ENCODE results near the gene ST14. TPM values are rescaled to one million over a fixed set of nuclear protein-coding genes. Genes with fewer than 3 reads are reported as not detected.

ST14 gene
- total and polyA plus RNA-seq, 2 donors: 13.7 to 28.6 TPM

DNA sequence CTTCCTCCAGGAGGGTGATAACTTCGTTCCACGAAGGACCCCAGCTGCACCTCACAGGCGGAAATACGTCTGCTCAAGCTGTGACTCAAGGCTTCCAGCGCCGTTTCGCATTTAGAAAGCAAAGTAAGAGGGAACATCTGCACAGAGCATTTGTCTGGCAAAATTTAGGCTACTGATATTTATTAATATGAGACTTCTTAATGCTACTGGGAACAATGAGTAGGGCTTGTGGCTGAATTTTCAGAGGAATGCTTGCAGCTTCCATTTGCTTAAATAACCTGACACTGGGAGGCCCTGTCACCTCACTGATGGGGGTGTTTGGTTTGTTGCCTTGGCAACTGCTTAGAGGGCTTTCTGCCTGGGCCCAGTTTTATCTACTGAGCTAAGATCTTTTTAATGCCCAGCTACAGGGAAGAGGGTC lies 14.7 kb upstream of the ST14 start:
- Histone ChIP-seq H3K4me3 (ENCODE audit: low read length in 2 of 2) (no peak overlapping the region), H3K4me1 (ENCODE audit: control insufficient read depth in 2 of 2, insufficient read depth in 2 of 2, low read length in 2 of 2) (peaks cover 0 to 9% of the 10 kb centered on the region in 2 donors), H3K9me3 (ENCODE audit: control insufficient read depth in 2 of 2, insufficient read depth in 1 of 2, low read length in 1 of 2) (no peaks in the 10 kb centered on the region), H3K36me3 (ENCODE audit: control insufficient read depth in 2 of 2, insufficient read depth in 2 of 2, low read length in 1 of 2) (peaks cover 14 to 16% of the 10 kb centered on the region in 2 donors), H3K27me3 (ENCODE audit: control insufficient read depth in 2 of 2, insufficient read depth in 1 of 2, low read length in 1 of 2) (no peaks in the 10 kb centered on the region), H3K27ac (ENCODE audit: low read depth in 1 of 2, low read length in 1 of 2) (no peak overlapping the region)
- 97% methylated on average over 7 of the region's 7 CpGs for WGBS
- no peak for DNase-seq (ENCODE audit: low read depth in 6 of 9, low spot score in 9 of 9)

DNA sequence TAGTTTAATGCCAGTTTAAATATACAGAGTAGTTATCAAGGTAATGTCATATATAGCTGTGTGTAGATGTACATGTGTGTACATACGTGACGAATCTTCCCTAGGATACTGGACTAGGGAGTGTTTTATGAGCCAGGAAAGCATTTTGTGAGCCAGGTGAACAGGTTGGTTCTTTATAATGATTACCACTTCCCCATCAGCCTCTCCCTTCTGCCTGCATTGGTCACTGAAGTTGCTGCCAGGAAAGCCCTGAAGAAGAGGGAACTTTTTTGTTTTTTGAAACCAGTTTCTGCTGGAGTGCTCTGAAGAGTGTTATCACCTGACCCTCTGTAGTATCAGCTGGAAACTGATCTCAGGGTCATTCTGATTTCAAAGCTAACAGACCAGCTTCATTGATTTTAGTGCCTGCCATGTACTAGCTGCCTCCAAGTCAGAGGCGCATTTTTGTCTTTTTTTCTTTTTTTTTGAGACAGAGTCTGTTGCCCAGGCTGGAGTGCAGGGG lies 14.2 kb upstream of the ST14 start:
- no peak overlapping the region for H3K4me3 ChIP-seq (ENCODE audit: low read length in 2 of 2)
- peaks cover 0 to 9% of the 10 kb centered on the region in 2 donors for H3K4me1 ChIP-seq (ENCODE audit: control insufficient read depth in 2 of 2, insufficient read depth in 2 of 2, low read length in 2 of 2)
- no peak overlapping the region for H3K27ac ChIP-seq (ENCODE audit: low read depth in 1 of 2, low read length in 1 of 2)
- DNase-seq (ENCODE audit: low read depth in 6 of 9, low spot score in 9 of 9): no peak
- 98% methylated on average over 3 of the region's 3 CpGs for WGBS
- H3K27me3 ChIP-seq (ENCODE audit: control insufficient read depth in 2 of 2, insufficient read depth in 1 of 2, low read length in 1 of 2): no peaks in the 10 kb centered on the region
- H3K36me3 ChIP-seq (ENCODE audit: control insufficient read depth in 2 of 2, insufficient read depth in 2 of 2, low read length in 1 of 2): peaks cover 14 to 16% of the 10 kb centered on the region in 2 donors
- H3K9me3 ChIP-seq (ENCODE audit: control insufficient read depth in 2 of 2, insufficient read depth in 1 of 2, low read length in 1 of 2): no peaks in the 10 kb centered on the region

DNA sequence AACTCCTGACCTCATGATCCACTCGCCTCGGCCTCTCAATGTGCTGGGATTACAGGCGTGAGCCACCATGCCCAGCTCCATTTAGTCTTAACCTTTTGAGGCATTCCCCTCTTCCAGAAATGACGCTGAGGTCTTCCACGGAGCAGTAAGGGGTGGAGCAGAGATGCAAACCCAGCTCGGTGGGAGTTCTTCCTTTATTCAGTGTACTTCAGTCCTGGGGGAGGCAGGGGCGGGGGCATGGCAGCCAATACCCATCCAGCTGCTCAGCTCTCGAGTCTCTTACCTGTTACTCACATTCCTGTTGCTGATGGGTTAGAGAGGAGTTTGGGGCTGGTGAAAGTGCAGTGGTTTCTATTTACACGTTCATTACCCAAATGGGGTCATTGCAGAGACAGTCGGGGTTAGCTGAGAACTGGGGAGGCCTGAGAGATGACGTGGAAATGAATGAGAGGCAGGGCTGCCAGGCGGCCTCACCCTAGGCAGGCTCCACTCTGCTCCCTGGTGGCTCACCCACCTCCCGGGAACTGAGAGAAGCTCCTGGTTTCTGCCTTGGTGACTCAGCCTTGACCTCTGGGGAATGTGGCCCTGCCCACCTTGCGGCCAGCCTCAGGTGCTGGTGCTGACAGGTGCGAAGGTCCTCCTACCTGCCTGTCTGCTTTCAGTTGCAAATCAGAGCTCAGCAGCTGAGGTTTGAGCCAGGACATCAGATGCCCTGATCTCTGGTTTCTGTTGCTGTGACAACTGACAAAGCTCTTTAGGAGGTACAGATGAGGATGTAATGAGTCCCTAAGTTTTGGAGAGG lies 13.4 kb upstream of the ST14 start:
- Histone ChIP-seq H3K27ac (ENCODE audit: low read depth in 1 of 2, low read length in 1 of 2) (no peak overlapping the region), H3K4me3 (ENCODE audit: low read length in 2 of 2) (no peak overlapping the region), H3K27me3 (ENCODE audit: control insufficient read depth in 2 of 2, insufficient read depth in 1 of 2, low read length in 1 of 2) (no peaks in the 10 kb centered on the region), H3K9me3 (ENCODE audit: control insufficient read depth in 2 of 2, insufficient read depth in 1 of 2, low read length in 1 of 2) (no peaks in the 10 kb centered on the region), H3K36me3 (ENCODE audit: control insufficient read depth in 2 of 2, insufficient read depth in 2 of 2, low read length in 1 of 2) (peaks cover 14 to 16% of the 10 kb centered on the region in 2 donors), H3K4me1 (ENCODE audit: control insufficient read depth in 2 of 2, insufficient read depth in 2 of 2, low read length in 2 of 2) (peaks cover 0 to 12% of the 10 kb centered on the region in 2 donors)
- WGBS: 93% methylated on average over 15 of the region's 15 CpGs
- DNase-seq (ENCODE audit: low read depth in 6 of 9, low spot score in 9 of 9): no peak

DNA sequence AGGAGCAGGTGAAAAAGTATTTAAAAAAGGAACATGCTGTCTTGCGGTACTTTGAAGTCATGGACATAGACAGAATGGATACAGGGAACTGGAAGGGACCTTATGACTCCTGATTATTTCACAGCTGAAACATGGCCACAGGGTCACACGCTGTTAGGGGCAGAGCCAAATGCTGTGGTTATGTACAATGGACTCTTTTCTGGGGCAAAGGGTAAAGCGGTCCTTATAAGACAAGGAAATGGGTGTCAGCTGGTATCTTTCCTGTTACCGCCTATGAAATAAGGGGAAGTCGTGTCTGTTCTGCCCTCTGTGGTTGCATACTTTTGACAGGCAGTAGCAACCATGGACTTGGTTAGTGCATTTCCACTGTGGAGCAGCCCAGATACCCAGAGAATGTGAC lies 12.8 kb upstream of the ST14 start:
- 24% methylated on average over 5 of the region's 5 CpGs for WGBS
- Histone ChIP-seq H3K27me3 (ENCODE audit: control insufficient read depth in 2 of 2, insufficient read depth in 1 of 2, low read length in 1 of 2) (no peaks in the 10 kb centered on the region), H3K4me1 (ENCODE audit: control insufficient read depth in 2 of 2, insufficient read depth in 2 of 2, low read length in 2 of 2) (peaks cover 0 to 12% of the 10 kb centered on the region in 2 donors), H3K4me3 (ENCODE audit: low read length in 2 of 2) (no peak overlapping the region), H3K9me3 (ENCODE audit: control insufficient read depth in 2 of 2, insufficient read depth in 1 of 2, low read length in 1 of 2) (no peaks in the 10 kb centered on the region), H3K27ac (ENCODE audit: low read depth in 1 of 2, low read length in 1 of 2) (peak overlapping the region in 1 of 2 donors; percentile 11), H3K36me3 (ENCODE audit: control insufficient read depth in 2 of 2, insufficient read depth in 2 of 2, low read length in 1 of 2) (peaks cover 11 to 14% of the 10 kb centered on the region in 2 donors)
- DNase-seq (ENCODE audit: low read depth in 6 of 9, low spot score in 9 of 9): peak in 2 of 9 donors; percentile 19 to 36

DNA sequence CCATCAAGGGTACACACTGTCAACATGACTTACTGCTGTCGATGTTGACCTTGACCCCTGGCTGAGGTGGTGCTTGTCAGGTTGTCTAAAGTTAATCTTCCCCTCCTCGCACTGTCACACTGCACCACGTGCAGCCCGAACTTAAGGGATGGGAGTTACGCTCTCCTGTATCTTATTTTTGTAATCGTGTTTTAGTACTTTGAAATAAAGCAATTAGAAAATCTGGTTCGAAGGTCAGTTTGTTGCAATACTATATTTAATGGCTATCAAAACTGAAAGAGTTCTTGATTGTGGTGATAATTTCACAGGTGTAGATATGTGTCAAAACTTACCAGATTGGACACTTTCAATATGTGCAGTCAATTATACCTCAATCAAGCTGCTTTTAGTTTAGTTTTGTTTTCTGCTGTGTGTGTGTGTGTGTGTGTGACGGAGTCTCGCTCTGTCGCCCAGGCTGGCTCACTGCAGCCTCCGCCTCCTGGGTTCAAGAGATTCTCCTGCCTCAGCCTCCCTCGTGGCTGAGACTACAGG lies 10.7 kb upstream of the ST14 start:
- Histone ChIP-seq H3K36me3 (ENCODE audit: control insufficient read depth in 2 of 2, insufficient read depth in 2 of 2, low read length in 1 of 2) (peaks cover 9 to 10% of the 10 kb centered on the region in 2 donors), H3K27ac (ENCODE audit: low read depth in 1 of 2, low read length in 1 of 2) (no peak overlapping the region), H3K4me1 (ENCODE audit: control insufficient read depth in 2 of 2, insufficient read depth in 2 of 2, low read length in 2 of 2) (peaks cover 0 to 12% of the 10 kb centered on the region in 2 donors), H3K27me3 (ENCODE audit: control insufficient read depth in 2 of 2, insufficient read depth in 1 of 2, low read length in 1 of 2) (no peaks in the 10 kb centered on the region), H3K9me3 (ENCODE audit: control insufficient read depth in 2 of 2, insufficient read depth in 1 of 2, low read length in 1 of 2) (no peaks in the 10 kb centered on the region), H3K4me3 (ENCODE audit: low read length in 2 of 2) (no peak overlapping the region)
- WGBS: 97% methylated on average over 12 of the region's 12 CpGs
- no peak for DNase-seq (ENCODE audit: low read depth in 6 of 9, low spot score in 9 of 9)

DNA sequence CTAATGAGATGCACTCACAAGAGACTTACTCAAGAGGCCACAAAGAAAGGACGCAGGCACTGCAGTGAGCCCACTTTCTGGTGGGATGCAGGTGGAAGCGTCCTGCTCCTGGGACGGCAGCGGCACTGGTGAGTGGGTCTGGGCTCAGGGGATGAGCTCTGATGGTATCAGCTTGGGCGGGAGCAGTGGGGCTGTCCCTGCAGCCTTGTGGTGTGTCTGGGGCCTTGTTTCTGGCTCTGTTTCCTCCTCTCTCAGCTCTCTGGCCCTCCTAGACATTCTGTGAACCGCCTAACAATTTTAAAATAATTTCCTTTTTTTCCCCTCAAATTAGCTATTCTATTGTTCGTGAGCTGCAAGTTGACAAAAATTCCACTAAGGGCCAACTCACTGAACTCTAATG lies 8.8 kb upstream of the ST14 start:
- 94% methylated on average over 7 of the region's 7 CpGs for WGBS
- Histone ChIP-seq H3K27ac (ENCODE audit: low read depth in 1 of 2, low read length in 1 of 2) (no peak overlapping the region), H3K27me3 (ENCODE audit: control insufficient read depth in 2 of 2, insufficient read depth in 1 of 2, low read length in 1 of 2) (no peaks in the 10 kb centered on the region), H3K4me3 (ENCODE audit: low read length in 2 of 2) (no peak overlapping the region), H3K36me3 (ENCODE audit: control insufficient read depth in 2 of 2, insufficient read depth in 2 of 2, low read length in 1 of 2) (no peaks in the 10 kb centered on the region), H3K9me3 (ENCODE audit: control insufficient read depth in 2 of 2, insufficient read depth in 1 of 2, low read length in 1 of 2) (no peaks in the 10 kb centered on the region), H3K4me1 (ENCODE audit: control insufficient read depth in 2 of 2, insufficient read depth in 2 of 2, low read length in 2 of 2) (peaks cover 0 to 12% of the 10 kb centered on the region in 2 donors)
- DNase-seq (ENCODE audit: low read depth in 6 of 9, low spot score in 9 of 9): no peak

DNA sequence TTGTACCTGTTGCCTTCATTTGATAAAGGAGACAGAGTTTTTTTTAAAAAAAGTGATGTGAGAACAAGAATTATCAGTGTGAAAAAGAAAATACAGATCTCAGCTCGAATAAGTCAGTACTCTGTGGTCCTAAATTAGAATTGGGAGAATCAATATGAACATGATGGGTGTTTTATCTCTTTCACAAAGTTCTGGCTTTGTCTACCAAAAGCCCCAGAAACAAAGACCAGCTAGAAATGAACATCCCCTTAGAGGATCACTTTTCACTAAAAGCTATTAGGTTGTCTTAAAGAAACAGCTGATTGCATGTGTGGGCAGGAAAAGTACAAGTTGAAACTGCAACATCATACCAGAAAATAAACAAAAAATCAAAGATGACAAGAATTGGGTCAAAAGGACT lies 8.4 kb upstream of the ST14 start:
- no peak for DNase-seq (ENCODE audit: low read depth in 6 of 9, low spot score in 9 of 9)
- Histone ChIP-seq H3K9me3 (ENCODE audit: control insufficient read depth in 2 of 2, insufficient read depth in 1 of 2, low read length in 1 of 2) (no peaks in the 10 kb centered on the region), H3K36me3 (ENCODE audit: control insufficient read depth in 2 of 2, insufficient read depth in 2 of 2, low read length in 1 of 2) (no peaks in the 10 kb centered on the region), H3K4me3 (ENCODE audit: low read length in 2 of 2) (no peak overlapping the region), H3K4me1 (ENCODE audit: control insufficient read depth in 2 of 2, insufficient read depth in 2 of 2, low read length in 2 of 2) (peaks cover 0 to 11% of the 10 kb centered on the region in 2 donors), H3K27ac (ENCODE audit: low read depth in 1 of 2, low read length in 1 of 2) (no peak overlapping the region), H3K27me3 (ENCODE audit: control insufficient read depth in 2 of 2, insufficient read depth in 1 of 2, low read length in 1 of 2) (no peaks in the 10 kb centered on the region)
- WGBS: 88% methylated on average over 1 of the region's 1 CpG

DNA sequence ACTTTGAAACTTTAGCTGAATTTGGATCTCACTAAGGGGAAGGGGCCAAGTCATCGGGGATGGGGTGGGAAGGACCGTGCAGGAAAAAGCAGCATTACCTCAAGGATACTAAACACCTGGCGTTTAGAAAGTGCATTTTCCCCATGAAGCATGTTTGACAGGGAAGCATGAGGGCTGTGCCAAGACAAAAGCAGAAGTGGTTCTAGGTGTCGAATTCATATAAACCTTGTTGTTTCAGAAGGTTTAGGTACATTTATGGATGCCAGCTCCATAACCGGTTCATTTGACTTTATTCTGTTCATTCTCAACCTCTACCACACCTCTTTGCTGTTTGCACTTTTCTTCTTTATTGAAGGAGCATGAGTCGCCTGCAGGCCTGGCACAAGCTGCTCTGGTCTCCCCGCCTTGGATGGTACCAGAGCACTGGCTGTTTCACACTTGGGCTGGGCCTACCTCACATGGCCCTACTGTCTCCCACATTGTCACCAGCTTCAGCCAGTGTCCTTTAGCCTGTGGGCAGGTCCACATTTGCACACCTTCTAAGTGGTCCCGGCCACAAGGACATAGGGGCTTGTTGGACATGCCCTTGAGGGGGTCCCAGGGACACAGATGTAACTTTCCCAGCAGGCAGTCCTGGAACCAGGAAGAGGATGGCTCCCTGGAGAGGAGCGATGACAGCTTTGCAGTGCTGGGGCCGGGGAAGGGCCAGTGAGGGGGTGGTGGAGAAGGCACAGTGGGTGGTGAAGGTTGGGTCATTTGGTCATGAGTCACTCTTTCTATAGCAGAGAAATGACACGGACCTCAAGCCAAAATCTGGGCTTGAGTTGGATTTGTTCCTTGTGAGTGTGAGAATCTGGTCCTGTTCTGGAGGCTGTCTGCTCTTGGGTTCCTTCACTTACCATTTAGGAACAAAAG lies 3.2 kb upstream of the ST14 start:
- WGBS: 89% methylated on average over 11 of the region's 11 CpGs
- Histone ChIP-seq H3K4me1 (ENCODE audit: control insufficient read depth in 2 of 2, insufficient read depth in 2 of 2, low read length in 2 of 2) (peaks cover 0 to 2% of the 10 kb centered on the region in 2 donors), H3K27ac (ENCODE audit: low read depth in 1 of 2, low read length in 1 of 2) (no peak overlapping the region), H3K9me3 (ENCODE audit: control insufficient read depth in 2 of 2, insufficient read depth in 1 of 2, low read length in 1 of 2) (no peaks in the 10 kb centered on the region), H3K4me3 (ENCODE audit: low read length in 2 of 2) (no peak overlapping the region), H3K36me3 (ENCODE audit: control insufficient read depth in 2 of 2, insufficient read depth in 2 of 2, low read length in 1 of 2) (no peaks in the 10 kb centered on the region), H3K27me3 (ENCODE audit: control insufficient read depth in 2 of 2, insufficient read depth in 1 of 2, low read length in 1 of 2) (peaks cover 35 to 46% of the 10 kb centered on the region in 2 donors)
- no peak for DNase-seq (ENCODE audit: low read depth in 6 of 9, low spot score in 9 of 9)
